GM12801 (cell line): Measurements from ENCODE around the gene VWF.

Source experiments
- CTCF ChIP-seq: IDR thresholded peaks from one replicate; pipeline ENCODE4 v1.5.1; 2011; ENCODE audit warnings: control low read depth; ENCODE audit not compliant: insufficient read length; ENCODE audit errors: extremely low read depth

The VWF gene

GRCh38 chr12:6018265-6018664 lies 106.2 kb downstream of the VWF start:
- TF ChIP-seq CTCF, result no peak

DNA sequence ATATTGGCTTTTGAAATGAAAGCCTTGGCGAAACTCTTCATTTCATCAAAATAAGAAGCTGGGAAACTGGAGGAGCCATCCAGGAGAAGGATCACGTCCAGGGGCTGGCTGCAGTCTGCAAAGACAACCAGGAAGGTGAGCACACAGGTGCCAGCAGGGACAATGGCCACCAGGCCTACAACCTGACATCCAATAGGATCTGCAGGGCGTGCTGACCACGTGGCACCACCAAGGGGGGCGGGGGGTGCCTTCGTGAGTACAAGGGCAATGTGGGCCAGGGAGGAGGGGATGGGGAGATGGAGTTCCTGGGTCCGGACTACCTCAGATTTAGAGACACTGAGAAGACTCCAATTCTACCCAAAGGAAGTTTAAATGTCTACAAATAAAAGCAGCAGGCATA lies 107.7 kb downstream of the VWF start:
- no peak for TF ChIP-seq CTCF

DNA sequence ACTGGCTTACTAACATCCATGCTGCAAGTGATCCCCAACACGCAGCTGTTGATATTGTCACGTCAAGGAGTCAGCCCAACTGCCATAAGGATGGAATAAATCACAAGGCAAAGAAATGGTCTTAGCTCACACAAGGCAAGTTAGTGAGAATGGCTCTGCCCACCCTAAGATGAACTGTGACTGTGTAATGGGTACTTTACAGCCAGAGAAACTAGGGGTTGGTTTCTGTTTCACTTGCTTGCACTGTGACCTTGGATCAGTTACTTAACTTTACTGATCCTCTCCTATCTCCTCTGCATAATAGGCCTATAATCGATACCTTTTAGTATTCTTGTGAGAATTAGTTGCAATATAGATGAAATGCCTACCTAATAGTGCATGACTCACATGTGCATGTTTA lies 127.2 kb downstream of the VWF start:
- TF ChIP-seq CTCF, result no peak

DNA sequence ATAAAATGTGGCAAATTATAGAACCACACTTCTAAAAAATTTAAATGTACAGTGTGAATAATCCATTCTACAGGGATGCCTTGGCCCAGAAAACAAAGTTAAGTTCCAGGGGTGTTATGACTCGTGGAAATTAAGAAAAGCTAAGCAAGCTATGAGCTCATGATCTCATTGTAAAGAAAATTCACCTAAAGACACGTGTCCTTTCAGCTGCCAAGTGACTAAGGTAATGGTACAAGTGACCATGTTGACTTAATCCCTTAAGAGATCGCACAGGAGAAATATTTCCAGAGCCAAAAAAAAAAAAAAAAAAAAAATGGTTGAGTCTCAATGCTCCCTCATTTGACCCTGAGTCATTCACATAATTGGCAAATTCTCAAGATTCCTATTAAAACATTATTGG lies 128.0 kb downstream of the VWF start:
- no peak for TF ChIP-seq CTCF

GRCh38 chr12:5989621-5990020 lies 134.8 kb downstream of the VWF start:
- no peak for TF ChIP-seq CTCF

GRCh38 chr12:5988659-5989116 lies 135.8 kb downstream of the VWF start:
- TF ChIP-seq CTCF, result no peak

DNA sequence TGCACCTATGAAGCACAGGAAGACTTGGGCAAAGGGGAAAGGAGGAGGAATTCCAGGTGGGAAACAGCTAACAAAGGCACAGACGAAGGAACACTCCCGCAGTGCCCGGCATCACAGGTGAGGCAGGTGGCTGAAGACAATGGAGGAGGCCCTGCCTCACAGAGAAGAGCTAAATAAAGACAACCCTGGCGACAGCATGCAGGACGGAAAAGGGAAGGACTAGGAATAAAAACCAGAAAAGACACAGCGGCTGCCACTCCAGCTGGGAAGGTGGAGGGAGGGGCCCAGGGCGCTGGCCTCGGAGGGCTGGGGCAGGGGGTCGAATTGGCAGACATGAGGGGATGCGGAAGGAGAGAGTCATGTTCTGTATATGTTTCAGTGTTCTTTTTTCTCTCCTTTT lies 136.4 kb downstream of the VWF start:
- no peak for TF ChIP-seq CTCF

GRCh38 chr12:5987573-5987972 lies 136.9 kb downstream of the VWF start:
- TF ChIP-seq CTCF, result no peak
